ENCODE results near the gene DAPK1. TPM values are rescaled to one million over a fixed set of nuclear protein-coding genes. Genes with fewer than 3 reads are reported as not detected.

Gene DAPK1
- total and polyA plus RNA-seq, 2 donors (not counting 1 experiment from before 2014, with no cell fraction given), result 1.7 to 2.8 TPM

GRCh38 chr9:87635656-87636501 lies 138.2 kb downstream of the DAPK1 start:
- Mint-ChIP-seq H3K27me3 (no peaks in the 10 kb centered on the region), H3K27ac (no peak overlapping the region), H3K4me1 (no peaks in the 10 kb centered on the region), H3K4me3 (no peak overlapping the region), H3K9me3 (ENCODE audit: insufficient read depth) (no peaks in the 10 kb centered on the region)
- no peak overlapping the region for H2AFZ ChIP-seq (ENCODE audit: insufficient read depth, low read depth, low read length, poor library complexity, severe bottlenecking)
- DNase-seq (no peak), ATAC-seq (ENCODE audit: low read depth) (no peak)
- H3K4me1 ChIP-seq (ENCODE audit: control insufficient read depth in 2 of 2, insufficient read depth in 2 of 2, low read length in 2 of 2), result no peaks in the 10 kb centered on the region
- WGBS (ENCODE audit: insufficient coverage), result 91% methylated on average over 8 of the region's 15 CpGs
- ChIA-PET CTCF (no interaction called here), POLR2A (no interaction called here)
- TF ChIP-seq EZH2 (IDR thresholded peaks at IDR 0.05; ENCODE audit: borderline replicate concordance, insufficient read depth, low read depth, low read length, poor library complexity, severe bottlenecking), result no peak
- no peak for TF ChIP-seq CTCF (IDR thresholded peaks at IDR 0.05)
- H4K20me1 ChIP-seq (ENCODE audit: control insufficient read depth, insufficient read depth, low read length, poor library complexity, severe bottlenecking), result no peaks in the 10 kb centered on the region
- H3K4me2 ChIP-seq (replicated peaks; ENCODE audit: low read depth, low read length, poor library complexity, severe bottlenecking), result no peak overlapping the region
- H3K4me3 ChIP-seq (ENCODE audit: control extremely low read depth in 1 of 5, extremely low read depth in 1 of 5, insufficient read depth in 1 of 5, low read depth in 2 of 5, low read length in 4 of 5), result no peak overlapping the region
- no peak overlapping the region for H3K27ac ChIP-seq (ENCODE audit: low read length in 2 of 2)
- H3K27me3 ChIP-seq (replicated peaks in 1 of 4; ENCODE audit: control extremely low read depth in 1 of 4, control insufficient read depth in 3 of 4, insufficient read depth in 4 of 4, low read length in 3 of 4), result no peaks in the 10 kb centered on the region
- peaks cover 0 to 9% (median 0%) of the 10 kb centered on the region in 3 donors for H3K9me3 ChIP-seq (ENCODE audit: control extremely low read depth in 1 of 3, control insufficient read depth in 2 of 3, insufficient read depth in 1 of 3, low read length in 2 of 3)
- intact Hi-C loops (cut with micrococcal nuclease), result no loop called here
- H3K79me2 ChIP-seq (ENCODE audit: control insufficient read depth, insufficient read depth, low read length), result no peaks in the 10 kb centered on the region
- no peak overlapping the region for H3K9ac ChIP-seq (ENCODE audit: low read length)
- H3K36me3 ChIP-seq (replicated peaks in 1 of 2; ENCODE audit: control extremely low read depth in 1 of 2, control insufficient read depth in 1 of 2, extremely low read depth in 1 of 2, insufficient read depth in 2 of 2, low read length in 1 of 2), result no peaks in the 10 kb centered on the region

DNA sequence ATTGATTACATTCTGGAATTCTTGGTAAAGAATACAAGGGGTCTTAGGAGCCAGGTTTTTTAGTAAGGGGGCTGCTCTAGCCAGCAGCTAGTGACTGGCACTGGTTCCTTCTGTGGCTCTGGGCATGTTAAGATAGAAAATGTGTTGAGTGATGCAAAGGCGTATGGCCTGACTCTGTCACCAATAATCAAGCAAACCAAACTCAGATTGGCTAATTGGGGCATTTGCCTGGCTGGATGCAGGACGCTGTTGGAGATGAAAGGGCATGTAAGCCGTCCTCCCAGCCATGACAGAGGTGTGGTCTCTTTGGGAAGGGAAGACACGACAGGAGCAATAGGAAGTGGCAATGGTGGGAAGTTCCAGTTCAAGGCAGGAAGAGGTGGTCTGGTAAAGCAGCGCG lies 140.6 kb downstream of the DAPK1 start:
- H3K9me3 Mint-ChIP-seq (ENCODE audit: insufficient read depth), result no peaks in the 10 kb centered on the region
- intact Hi-C loops (cut with micrococcal nuclease), result no loop called here
- no peaks in the 10 kb centered on the region for H3K27me3 Mint-ChIP-seq
- no peaks in the 10 kb centered on the region for H3K79me2 ChIP-seq (ENCODE audit: control insufficient read depth, insufficient read depth, low read length)
- 93% methylated on average over 5 of the region's 6 CpGs for WGBS (ENCODE audit: insufficient coverage)
- H2AFZ ChIP-seq (ENCODE audit: insufficient read depth, low read depth, low read length, poor library complexity, severe bottlenecking), result no peak overlapping the region
- no peak overlapping the region for H3K9ac ChIP-seq (ENCODE audit: low read length)
- ATAC-seq (ENCODE audit: low read depth) (no peak), DNase-seq (no peak)
- CTCF ChIA-PET, result no interaction called here
- no peak overlapping the region for H3K4me3 ChIP-seq (ENCODE audit: control extremely low read depth in 1 of 5, extremely low read depth in 1 of 5, insufficient read depth in 1 of 5, low read depth in 2 of 5, low read length in 4 of 5)
- no peaks in the 10 kb centered on the region for H3K27me3 ChIP-seq (replicated peaks in 1 of 4; ENCODE audit: control extremely low read depth in 1 of 4, control insufficient read depth in 3 of 4, insufficient read depth in 4 of 4, low read length in 3 of 4)
- H4K20me1 ChIP-seq (ENCODE audit: control insufficient read depth, insufficient read depth, low read length, poor library complexity, severe bottlenecking), result no peaks in the 10 kb centered on the region
- H3K4me3 Mint-ChIP-seq, result no peak overlapping the region
- no peak overlapping the region for H3K27ac ChIP-seq (ENCODE audit: low read length in 2 of 2)
- no peak for TF ChIP-seq EZH2 (IDR thresholded peaks at IDR 0.05; ENCODE audit: borderline replicate concordance, insufficient read depth, low read depth, low read length, poor library complexity, severe bottlenecking)
- TF ChIP-seq CTCF (IDR thresholded peaks at IDR 0.05), result no peak
- POLR2A ChIA-PET, result no interaction called here
- H3K4me1 Mint-ChIP-seq, result no peaks in the 10 kb centered on the region
- no peak overlapping the region for H3K4me2 ChIP-seq (replicated peaks; ENCODE audit: low read depth, low read length, poor library complexity, severe bottlenecking)
- H3K9me3 ChIP-seq (ENCODE audit: control extremely low read depth in 1 of 3, control insufficient read depth in 2 of 3, insufficient read depth in 1 of 3, low read length in 2 of 3), result peaks cover 0 to 9% (median 0%) of the 10 kb centered on the region in 3 donors
- H3K27ac Mint-ChIP-seq, result no peak overlapping the region
- H3K36me3 ChIP-seq (replicated peaks in 1 of 2; ENCODE audit: control extremely low read depth in 1 of 2, control insufficient read depth in 1 of 2, extremely low read depth in 1 of 2, insufficient read depth in 2 of 2, low read length in 1 of 2), result no peaks in the 10 kb centered on the region
- no peaks in the 10 kb centered on the region for H3K4me1 ChIP-seq (ENCODE audit: control insufficient read depth in 2 of 2, insufficient read depth in 2 of 2, low read length in 2 of 2)
